Small intestine (tissue), 7 donors: ENCODE data around the gene CGN. TPM values are rescaled to one million over a fixed set of nuclear protein-coding genes. Genes with fewer than 3 reads are reported as not detected.

Experiments used
- DNase-seq, 2 donors: peaks; one replicate each; pipeline versions ENCODE4 v3.0.0 to v3.0.0-alpha.2; 2013
- FAIRE-seq: peaks from 2 replicates; lab custom pipeline; 2012; peaks lifted over from hg19 to GRCh38; lab: Jason Lieb, UNC
- H3K27ac ChIP-seq, 3 donors: one replicate each; pipeline ENCODE4 v1.5.1; 2013; ENCODE audit warnings: low read length in 2 of 3, mild to moderate bottlenecking in 2 of 3, control low read depth in 1 of 3, inconsistent platforms in 1 of 3, low read depth in 1 of 3, moderate library complexity in 1 of 3
- H3K27me3 ChIP-seq, 3 donors: one replicate each; pipeline ENCODE4 v1.6.1; 2013; ENCODE audit warnings: low read length in 3 of 3, inconsistent platforms in 1 of 3; ENCODE audit not compliant: control insufficient read depth in 3 of 3, insufficient read depth in 3 of 3
- H3K36me3 ChIP-seq, 3 donors: one replicate each; pipeline ENCODE4 v1.6.1; 2013; ENCODE audit warnings: low read length in 3 of 3, inconsistent platforms in 1 of 3, low read depth in 1 of 3, mild to moderate bottlenecking in 1 of 3, moderate library complexity in 1 of 3; ENCODE audit not compliant: control insufficient read depth in 3 of 3, insufficient read depth in 2 of 3
- H3K4me1 ChIP-seq, 3 donors: one replicate each; pipeline ENCODE4 v1.6.1; 2013; ENCODE audit warnings: low read length in 2 of 3, inconsistent platforms in 1 of 3, low read depth in 1 of 3, mild to moderate bottlenecking in 1 of 3, moderate library complexity in 1 of 3; ENCODE audit not compliant: control insufficient read depth in 3 of 3, insufficient read depth in 2 of 3
- H3K4me3 ChIP-seq, 3 donors: one replicate each; pipeline ENCODE4 v1.5.1; 2013; ENCODE audit warnings: low read length in 3 of 3, control low read depth in 1 of 3, inconsistent platforms in 1 of 3, low read depth in 1 of 3, mild to moderate bottlenecking in 1 of 3, moderate library complexity in 1 of 3
- H3K9me3 ChIP-seq, 2 donors: one replicate each; pipeline ENCODE4 v1.6.1; 2013; ENCODE audit warnings: low read depth in 1 of 2, low read length in 1 of 2; ENCODE audit not compliant: control insufficient read depth in 2 of 2, insufficient read depth in 1 of 2
- WGBS, 3 donors: extraction: QIAGEN DNeasy Blood & Tissue Kit; methylation state at CpG; one replicate each; pipeline ENCODE4 v1.1.7; 2013; 5-methylcytosine and 5-hydroxymethylcytosine counted together
- polyA plus RNA-seq, 4 donors: library from polyadenylated mRNA; stranded (reverse) in 3 of 4; unstranded in 1 of 4; fragments of 200-250 nt in 3 of 4; fragments of 120-200 nt in 1 of 4; gene quantifications; one replicate each; pipeline versions ENCODE4 v1.2.1 to v1.2.3, GENCODE V29; 2013
- donor health status: healthy with polysubstance abuse.
- donor health status: control.
- donor health status: control.
- donor health status: Bipolar disorder and iron deficiency.
- donor health status: healthy.

Gene CGN
- polyA plus RNA-seq, 4 donors = 33.5 to 286 (median 211) TPM

GRCh38 chr1:151502859-151503780, 8.1 kb upstream of the CGN start:
- Histone ChIP-seq H3K27me3 (no peaks in the 10 kb centered on the region), H3K9me3 (no peaks in the 10 kb centered on the region), H3K4me3 (no peak overlapping the region), H3K4me1 (peaks cover 0 to 40% (median 0%) of the 10 kb centered on the region in 3 donors), H3K36me3 (no peaks in the 10 kb centered on the region), H3K27ac (peak overlapping the region in 2 of 3 donors; percentile 63 to 89)
- FAIRE-seq (no peak), DNase-seq (no peak)
- 65% methylated on average over 7 of the region's 7 CpGs for WGBS, 3 donors

DNA sequence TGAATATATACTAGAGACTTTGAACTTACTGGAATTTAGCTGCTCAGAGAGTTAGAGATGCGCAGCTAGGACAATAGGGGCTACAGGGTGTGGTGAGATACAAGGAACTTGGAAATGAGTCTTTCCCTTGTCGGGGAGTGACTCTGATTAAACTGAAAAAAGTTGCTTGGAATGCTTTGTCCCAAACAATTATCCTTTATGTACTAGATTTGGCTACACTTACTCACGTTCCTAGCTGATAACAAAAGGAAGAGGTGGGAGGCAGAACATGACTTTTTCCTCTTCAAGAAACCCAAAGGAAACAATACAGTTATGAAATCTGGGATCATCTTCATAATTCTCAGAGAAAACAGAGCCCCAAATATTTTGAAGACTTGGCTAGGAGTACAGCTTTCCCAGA, 6.9 kb upstream of the CGN start:
- Histone ChIP-seq H3K4me3 (no peak overlapping the region), H3K27ac (no peak overlapping the region), H3K9me3 (peaks cover 0 to 1% of the 10 kb centered on the region in 2 donors), H3K27me3 (no peaks in the 10 kb centered on the region), H3K4me1 (peaks cover 0 to 36% (median 0%) of the 10 kb centered on the region in 3 donors), H3K36me3 (no peaks in the 10 kb centered on the region)
- FAIRE-seq (no peak), DNase-seq (no peak)
- 18 to 44% (median 41%) methylated on average over 3 of the region's 3 CpGs for WGBS, 3 donors

GRCh38 chr1:151504759-151505158, 6.4 kb upstream of the CGN start:
- H3K4me1 ChIP-seq = peaks cover 0 to 38% (median 0%) of the 10 kb centered on the region in 3 donors
- DNase-seq = no peak
- H3K27ac ChIP-seq = no peak overlapping the region
- no peaks in the 10 kb centered on the region for H3K36me3 ChIP-seq
- no peak for FAIRE-seq
- H3K9me3 ChIP-seq = peaks cover 0 to 2% of the 10 kb centered on the region in 2 donors
- WGBS, 3 donors = 86 to 92% (median 88%) methylated on average over 4 of the region's 4 CpGs
- no peak overlapping the region for H3K4me3 ChIP-seq
- H3K27me3 ChIP-seq = no peaks in the 10 kb centered on the region

- Histone ChIP-seq H3K27ac (peak overlapping the region; percentile 93 to 94 (median 94)), H3K36me3 (peaks cover 0 to 3% (median 0%) of the 10 kb centered on the region in 3 donors), H3K9me3 (peaks cover 0 to 2% of the 10 kb centered on the region in 2 donors), H3K4me1 (peaks cover 0 to 19% (median 0%) of the 10 kb centered on the region in 3 donors), H3K27me3 (no peaks in the 10 kb centered on the region), H3K4me3 (no peak overlapping the region)
- FAIRE-seq (no peak), DNase-seq (peak; percentile 87 to 99)
- WGBS, 3 donors = 22 to 62% (median 38%) methylated on average over 6 of the region's 6 CpGs
Measured at GRCh38 chr1:151508833-151509232, 2.4 kb upstream of the CGN start.

DNA sequence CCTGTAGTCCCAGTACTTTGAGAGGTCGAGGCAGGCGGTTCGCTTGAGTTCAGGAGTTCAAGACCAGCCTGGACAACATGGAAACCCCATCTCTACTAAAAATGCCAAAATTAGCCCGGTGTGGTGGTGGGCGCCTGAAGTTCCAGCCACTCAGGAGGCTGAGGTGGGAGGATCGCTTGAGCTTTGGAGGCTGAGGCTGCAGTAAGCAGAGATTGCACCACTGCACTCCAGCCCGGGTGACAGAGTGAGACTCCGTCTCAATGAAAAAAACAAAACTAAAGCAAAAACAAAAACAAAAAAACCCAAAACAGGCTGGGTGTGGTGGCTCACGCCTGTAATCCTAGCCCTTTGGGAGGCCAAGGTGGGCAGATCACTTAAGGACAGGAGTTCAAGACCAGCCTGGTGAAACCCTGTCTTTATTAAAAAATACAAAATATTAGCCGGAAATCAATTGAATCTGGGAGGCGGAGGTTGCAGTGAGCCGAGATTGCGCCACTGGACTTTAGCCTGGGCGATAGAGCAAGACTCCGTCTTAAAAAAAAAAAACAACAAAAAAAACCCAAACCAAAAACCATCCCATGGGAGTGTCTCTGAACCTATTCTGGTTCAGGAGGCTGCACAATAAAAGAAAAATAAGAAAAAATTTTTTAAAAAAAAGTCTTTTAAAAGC, 1.7 kb upstream of the CGN start:
- Histone ChIP-seq H3K36me3 (peaks cover 0 to 3% (median 0%) of the 10 kb centered on the region in 3 donors), H3K27me3 (no peaks in the 10 kb centered on the region), H3K9me3 (peaks cover 0 to 2% of the 10 kb centered on the region in 2 donors), H3K4me1 (peaks cover 0 to 25% (median 0%) of the 10 kb centered on the region in 3 donors), H3K4me3 (no peak overlapping the region), H3K27ac (peak overlapping the region; percentile 93 to 94 (median 94))
- FAIRE-seq (no peak), DNase-seq (peak; percentile 37 to 79)
- 25 to 70% (median 45%) methylated on average over 15 of the region's 15 CpGs for WGBS, 3 donors

DNA sequence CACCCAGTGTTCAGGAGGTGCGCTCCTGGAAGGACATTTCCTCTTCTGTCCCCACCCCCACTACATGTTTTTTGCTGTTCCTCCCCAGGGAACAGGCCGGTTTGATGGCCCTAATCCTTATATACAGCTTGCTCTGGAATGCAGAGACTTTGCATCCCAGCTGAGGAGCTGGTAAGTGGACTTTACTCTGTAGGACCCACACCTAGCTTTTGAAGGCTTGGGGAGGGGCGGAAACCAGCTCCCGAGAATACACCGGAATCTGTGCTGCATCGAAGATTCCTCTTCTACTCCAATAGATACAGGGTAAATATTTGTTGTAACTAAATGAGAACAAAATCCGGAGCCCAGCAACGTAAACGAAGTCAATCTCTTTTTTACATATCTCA, 1.2 kb upstream of the CGN start:
- peak; percentile 92 to 93 for DNase-seq
- H3K4me1 ChIP-seq = peaks cover 0 to 30% (median 0%) of the 10 kb centered on the region in 3 donors
- H3K4me3 ChIP-seq = peak overlapping the region in 1 of 3 donors; percentile 56
- H3K36me3 ChIP-seq = peaks cover 0 to 5% (median 0%) of the 10 kb centered on the region in 3 donors
- peak overlapping the region; percentile 91 to 94 (median 93) for H3K27ac ChIP-seq
- H3K9me3 ChIP-seq = peaks cover 0 to 2% of the 10 kb centered on the region in 2 donors
- FAIRE-seq = no peak
- 9 to 29% (median 23%) methylated on average over 9 of the region's 9 CpGs for WGBS, 3 donors
- H3K27me3 ChIP-seq = no peaks in the 10 kb centered on the region

DNA sequence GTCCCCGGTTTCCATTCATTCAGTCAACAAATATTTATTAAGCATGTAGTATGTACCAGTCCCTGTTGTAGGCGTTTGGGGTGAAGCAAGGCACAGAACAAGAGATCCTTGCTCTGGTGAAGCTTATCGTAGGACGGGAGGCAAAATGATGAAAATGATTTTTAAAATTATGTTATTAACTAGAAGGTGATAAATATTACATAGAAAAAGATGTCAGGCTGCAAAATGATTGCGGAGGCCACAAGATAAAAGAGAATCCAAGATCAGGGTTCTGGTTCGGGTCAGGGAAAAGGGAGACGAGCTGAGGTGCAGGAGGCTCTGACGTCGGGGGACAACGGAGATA, 602 bp upstream of the CGN start:
- Histone ChIP-seq H3K4me1 (peaks cover 0 to 36% (median 0%) of the 10 kb centered on the region in 3 donors), H3K27ac (peak overlapping the region; percentile 91 to 94 (median 93)), H3K9me3 (peaks cover 0 to 2% of the 10 kb centered on the region in 2 donors), H3K27me3 (no peaks in the 10 kb centered on the region), H3K4me3 (peak overlapping the region; percentile 54 to 79 (median 56)), H3K36me3 (peaks cover 0 to 10% (median 0%) of the 10 kb centered on the region in 3 donors)
- 3 to 5% (median 3%) methylated on average over 10 of the region's 10 CpGs for WGBS, 3 donors
- no peak for FAIRE-seq
- DNase-seq = no peak

DNA sequence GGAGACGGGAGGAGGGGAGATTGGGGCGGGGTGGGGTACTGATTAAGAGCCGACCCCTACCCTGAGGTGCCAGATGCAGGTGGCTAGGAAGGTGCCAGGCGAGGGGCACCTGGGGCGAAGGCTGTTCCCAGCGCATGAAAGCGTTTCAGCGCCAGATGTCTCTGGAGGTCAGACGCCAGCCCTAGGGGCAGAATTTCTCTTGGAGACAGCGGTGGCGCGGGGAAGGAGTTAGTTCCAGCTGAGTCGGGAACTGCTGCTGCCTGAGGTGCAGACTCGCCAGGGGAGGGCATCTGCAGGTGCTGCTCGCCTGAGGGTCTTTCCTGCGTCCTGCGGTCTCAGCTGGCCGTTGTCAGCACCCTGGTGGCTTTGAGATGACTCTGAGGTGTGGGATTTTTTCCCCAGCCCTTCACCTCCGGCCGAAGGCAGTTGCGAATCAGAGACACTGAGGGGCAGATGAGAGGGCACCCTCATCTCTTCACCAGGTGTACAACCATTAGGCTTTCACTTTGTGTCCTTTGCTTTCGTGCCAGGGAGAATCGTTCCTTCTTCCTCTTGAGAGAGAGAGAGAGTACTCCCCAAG, 539 bp downstream of the CGN start:
- WGBS, 3 donors = 0 to 1% (median 1%) methylated on average over 23 of the region's 23 CpGs
- Histone ChIP-seq H3K27me3 (no peaks in the 10 kb centered on the region), H3K27ac (peak overlapping the region; percentile 93 to 94 (median 94)), H3K4me1 (peaks cover 0 to 47% (median 0%) of the 10 kb centered on the region in 3 donors), H3K4me3 (peak overlapping the region; percentile 60 to 80 (median 79)), H3K36me3 (peaks cover 0 to 13% (median 0%) of the 10 kb centered on the region in 3 donors), H3K9me3 (peaks cover 0 to 2% of the 10 kb centered on the region in 2 donors)
- peak; percentile 68 to 78 for DNase-seq
- no peak for FAIRE-seq
